22Rv1 (cell line): ENCODE results near the gene SLC12A8.

Experiments
- CTCF ChIP-seq: fragments of 450-650 bp; IDR thresholded peaks from 2 replicates; pipeline ENCODE4 v1.5.1; 2017; ENCODE audit warnings: mild to moderate bottlenecking
- ZFX ChIP-seq: fragments of 450-650 bp; IDR thresholded peaks from 2 replicates; pipeline ENCODE4 v1.6.1; 2017; ENCODE audit warnings: antibody characterized with exemption, borderline replicate concordance

- TF ChIP-seq CTCF = no peak
- no peak for TF ChIP-seq ZFX
Observed at GRCh38 chr3:125260158-125260557, 47.6 kb upstream of the SLC12A8 start.
